ENCODE measurements around the gene ZNF280C. TPM values are rescaled to one million over a fixed set of nuclear protein-coding genes. Genes with fewer than 3 reads are reported as not detected.

The ZNF280C gene
- total RNA-seq, 1 donor from 2014 or later = 14.5 TPM

GRCh38 chrX:130224810-130225209, 43.9 kb downstream of the ZNF280C start:
- no peaks in the 10 kb centered on the region for H3K27me3 Mint-ChIP-seq (ENCODE audit: low read depth)
- H3K27ac Mint-ChIP-seq = no peak overlapping the region
- peaks cover 9% of the 10 kb centered on the region for H3K9me3 Mint-ChIP-seq
- H3K4me1 Mint-ChIP-seq = no peaks in the 10 kb centered on the region
- no peak overlapping the region for H3K4me3 Mint-ChIP-seq
- no peak for TF ChIP-seq CTCF (IDR thresholded peaks at IDR 0.05; ENCODE audit: unreplicated experiment)
- DNase-seq (ENCODE audit: low spot score in 2 of 2, unreplicated experiment in 2 of 2) = no peak
- H3K36me3 Mint-ChIP-seq = peaks cover 22% of the 10 kb centered on the region

- Mint-ChIP-seq H3K36me3 (peaks cover 26% of the 10 kb centered on the region), H3K4me1 (no peaks in the 10 kb centered on the region), H3K27me3 (ENCODE audit: low read depth) (no peaks in the 10 kb centered on the region), H3K4me3 (no peak overlapping the region), H3K27ac (no peak overlapping the region), H3K9me3 (peaks cover 31% of the 10 kb centered on the region)
- TF ChIP-seq CTCF (IDR thresholded peaks at IDR 0.05; ENCODE audit: unreplicated experiment) = no peak
- no peak for DNase-seq (ENCODE audit: low spot score in 2 of 2, unreplicated experiment in 2 of 2)
These were observed 52.4 kb downstream of the ZNF280C start for GRCh38 chrX:130216320-130216719.

GRCh38 chrX:130213376-130213775, 55.3 kb downstream of the ZNF280C start:
- Mint-ChIP-seq H3K36me3 (peaks cover 29% of the 10 kb centered on the region), H3K9me3 (peaks cover 35% of the 10 kb centered on the region), H3K27me3 (ENCODE audit: low read depth) (no peaks in the 10 kb centered on the region), H3K4me3 (no peak overlapping the region), H3K4me1 (no peaks in the 10 kb centered on the region), H3K27ac (no peak overlapping the region)
- no peak for DNase-seq (ENCODE audit: low spot score in 2 of 2, unreplicated experiment in 2 of 2)
- TF ChIP-seq CTCF (IDR thresholded peaks at IDR 0.05; ENCODE audit: unreplicated experiment) = no peak

GRCh38 chrX:130212371-130212770, 56.3 kb downstream of the ZNF280C start:
- Mint-ChIP-seq H3K36me3 (peaks cover 30% of the 10 kb centered on the region), H3K27ac (no peak overlapping the region)

GRCh38 chrX:130211415-130212186, 57.1 kb downstream of the ZNF280C start:
- no peak overlapping the region for H3K4me3 Mint-ChIP-seq
- peaks cover 36% of the 10 kb centered on the region for H3K9me3 Mint-ChIP-seq
- no peaks in the 10 kb centered on the region for H3K4me1 Mint-ChIP-seq
- peaks cover 25% of the 10 kb centered on the region for H3K36me3 Mint-ChIP-seq
- H3K27me3 Mint-ChIP-seq (ENCODE audit: low read depth) = no peaks in the 10 kb centered on the region
- no peak overlapping the region for H3K27ac Mint-ChIP-seq
- DNase-seq (ENCODE audit: low spot score in 2 of 2, unreplicated experiment in 2 of 2) = no peak
- no peak for TF ChIP-seq CTCF (IDR thresholded peaks at IDR 0.05; ENCODE audit: unreplicated experiment)

More at GRCh38 chrX:130212371-130212770, 56.3 kb downstream of the ZNF280C start:
- DNase-seq (ENCODE audit: low spot score in 2 of 2, unreplicated experiment in 2 of 2) = no peak
- Mint-ChIP-seq H3K4me1 (no peaks in the 10 kb centered on the region), H3K27me3 (ENCODE audit: low read depth) (no peaks in the 10 kb centered on the region), H3K4me3 (no peak overlapping the region), H3K9me3 (peaks cover 38% of the 10 kb centered on the region)
- no peak for TF ChIP-seq CTCF (IDR thresholded peaks at IDR 0.05; ENCODE audit: unreplicated experiment)

All from mesothelial cell of epicardium (in vitro differentiated cells).